Activated T-helper 17 cell treated with anti-CD3 and anti-CD28 coated beads, Interleukin-2, amount 50 U/mL, for 72 hours (primary cell): ENCODE results near the gene DPP8. TPM values are rescaled to one million over a fixed set of nuclear protein-coding genes. Genes with fewer than 3 reads are reported as not detected.

Experiments used
- ATAC-seq: fragments of 150-1000 bp; cut with Tn5 transposase; replicated peaks from 2 replicates; pipeline ENCODE4 v1.10.0; 2021; ENCODE audit warnings: mild to moderate bottlenecking, moderate library complexity
- H3K27ac Mint-ChIP-seq: one replicate; pipeline ENCODE4 v1.8.0; 2022; ENCODE audit warnings: mixed read lengths
- H3K27me3 Mint-ChIP-seq: one replicate; pipeline ENCODE4 v1.8.0; 2022; ENCODE audit warnings: mixed read lengths
- H3K36me3 Mint-ChIP-seq: one replicate; pipeline ENCODE4 v1.8.0; 2022; ENCODE audit warnings: low read depth, mild to moderate bottlenecking, mixed read lengths
- H3K4me1 Mint-ChIP-seq: one replicate; pipeline ENCODE4 v1.8.0; 2022; ENCODE audit warnings: mixed read lengths
- H3K4me3 Mint-ChIP-seq: one replicate; pipeline ENCODE4 v1.8.0; 2022; ENCODE audit warnings: mild to moderate bottlenecking, mixed read lengths
- H3K9me3 Mint-ChIP-seq: one replicate; pipeline ENCODE4 v1.8.0; 2022; ENCODE audit warnings: mixed read lengths
- total RNA-seq, 2 donors: library from RNA; stranded (reverse); gene quantifications; one replicate each; pipeline ENCODE4 v1.2.3, GENCODE V29; 2022

The DPP8 gene
- total RNA-seq, 2 donors from 2014 or later: 30.7 to 31.4 TPM

DNA sequence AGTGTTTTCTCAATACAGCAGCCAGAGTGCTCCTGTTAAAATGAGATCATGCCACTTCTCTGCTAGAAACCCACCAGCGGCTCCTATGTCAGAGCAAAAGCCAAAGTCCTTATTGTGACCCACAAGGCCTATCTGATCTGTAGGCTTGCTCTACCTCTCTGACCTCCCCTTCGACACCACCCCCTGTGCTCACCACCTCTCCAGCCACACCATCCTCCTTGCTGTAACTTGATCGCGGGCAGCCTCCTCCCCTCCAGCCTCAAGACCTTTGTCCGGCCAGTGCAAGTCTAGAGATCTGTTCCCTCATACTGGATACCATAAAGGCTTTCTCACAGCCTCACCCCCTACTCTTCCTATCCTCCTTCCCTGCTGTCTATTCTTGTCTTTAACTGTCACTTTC, 92.8 kb downstream of the DPP8 start:
- no peak overlapping the region for H3K27ac Mint-ChIP-seq
- H3K9me3 Mint-ChIP-seq: no peaks in the 10 kb centered on the region
- H3K4me3 Mint-ChIP-seq: no peak overlapping the region
- peaks cover 5% of the 10 kb centered on the region for H3K36me3 Mint-ChIP-seq
- H3K4me1 Mint-ChIP-seq: peaks cover 11% of the 10 kb centered on the region
- no peak for ATAC-seq
- peaks cover 50% of the 10 kb centered on the region for H3K27me3 Mint-ChIP-seq

DNA sequence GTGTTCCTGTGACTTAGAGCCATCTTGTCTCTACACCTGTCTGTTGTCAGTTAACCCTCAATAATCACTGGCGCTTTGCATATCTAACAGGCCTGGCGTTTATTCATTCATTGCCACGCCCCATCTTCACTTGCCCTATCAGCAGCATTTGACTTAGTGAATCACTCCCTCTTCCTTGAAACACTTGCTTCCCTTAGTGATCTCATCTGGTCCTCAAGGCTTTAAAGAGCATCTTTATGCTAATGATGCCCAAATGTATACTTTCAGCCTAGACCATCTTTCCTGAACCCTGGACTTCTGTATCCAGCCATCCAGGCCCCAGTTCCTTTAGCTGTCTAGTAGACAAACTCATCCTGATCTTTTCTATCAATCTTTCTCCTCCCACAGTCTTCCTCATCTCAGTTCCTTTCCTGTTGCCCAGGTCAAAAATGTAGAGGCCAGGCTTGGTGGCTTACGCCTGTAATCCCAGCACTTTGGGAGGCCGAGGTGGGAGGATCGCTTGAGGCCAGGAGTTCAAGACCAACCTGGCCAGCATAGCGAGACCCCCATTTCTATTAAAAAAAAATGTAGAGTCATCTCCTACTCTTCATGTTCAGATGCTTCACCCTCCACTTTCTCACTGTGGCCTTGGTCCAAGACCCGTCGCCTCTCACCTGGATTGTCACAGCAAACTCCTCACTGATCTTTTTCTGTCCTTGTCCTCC, 93.4 kb downstream of the DPP8 start:
- Mint-ChIP-seq H3K4me1 (peaks cover 11% of the 10 kb centered on the region), H3K9me3 (no peaks in the 10 kb centered on the region), H3K36me3 (peaks cover 5% of the 10 kb centered on the region), H3K27me3 (peaks cover 50% of the 10 kb centered on the region), H3K27ac (no peak overlapping the region), H3K4me3 (peak overlapping the region; percentile 79)
- no peak for ATAC-seq

DNA sequence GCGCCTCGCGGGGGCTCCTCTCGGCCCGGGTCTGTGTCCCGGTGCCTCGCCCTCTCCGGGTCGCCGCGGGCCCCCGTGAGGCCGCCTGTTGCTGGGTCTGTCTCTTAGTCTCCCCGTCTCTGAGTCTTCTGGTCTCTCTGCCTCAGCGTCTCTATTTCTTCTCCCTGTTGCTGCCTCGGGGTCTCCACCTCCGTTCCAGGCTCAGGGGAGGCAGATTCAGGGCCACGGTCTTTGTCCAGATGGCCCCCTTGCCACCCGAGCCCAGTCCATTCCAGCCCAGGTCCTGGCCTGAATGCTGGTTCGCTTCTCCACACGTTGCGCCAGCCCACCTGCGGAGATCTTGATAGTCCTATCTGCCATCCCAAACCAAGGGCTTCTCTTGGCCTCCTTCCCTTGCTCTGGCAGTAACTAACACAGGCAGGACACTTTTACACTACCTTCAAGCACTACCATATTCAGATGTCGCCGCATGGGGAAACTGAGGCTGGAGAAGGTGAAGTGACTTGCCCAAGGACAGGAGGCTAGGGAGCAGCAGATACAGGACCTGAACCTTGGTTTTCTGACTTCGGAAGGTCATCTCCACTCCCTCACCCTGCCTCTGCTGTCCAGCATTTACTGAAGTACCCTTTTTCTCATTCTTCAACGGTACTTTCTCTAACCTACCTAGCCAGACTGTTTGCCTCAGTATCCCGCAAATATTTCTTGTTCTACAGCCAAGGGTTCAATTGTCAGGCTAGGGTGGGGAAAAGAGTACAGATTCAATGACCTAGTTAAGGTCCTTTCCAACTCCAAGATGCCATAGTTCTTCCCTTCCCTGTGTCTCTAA, 94.1 kb downstream of the DPP8 start:
- ATAC-seq: no peak

DNA sequence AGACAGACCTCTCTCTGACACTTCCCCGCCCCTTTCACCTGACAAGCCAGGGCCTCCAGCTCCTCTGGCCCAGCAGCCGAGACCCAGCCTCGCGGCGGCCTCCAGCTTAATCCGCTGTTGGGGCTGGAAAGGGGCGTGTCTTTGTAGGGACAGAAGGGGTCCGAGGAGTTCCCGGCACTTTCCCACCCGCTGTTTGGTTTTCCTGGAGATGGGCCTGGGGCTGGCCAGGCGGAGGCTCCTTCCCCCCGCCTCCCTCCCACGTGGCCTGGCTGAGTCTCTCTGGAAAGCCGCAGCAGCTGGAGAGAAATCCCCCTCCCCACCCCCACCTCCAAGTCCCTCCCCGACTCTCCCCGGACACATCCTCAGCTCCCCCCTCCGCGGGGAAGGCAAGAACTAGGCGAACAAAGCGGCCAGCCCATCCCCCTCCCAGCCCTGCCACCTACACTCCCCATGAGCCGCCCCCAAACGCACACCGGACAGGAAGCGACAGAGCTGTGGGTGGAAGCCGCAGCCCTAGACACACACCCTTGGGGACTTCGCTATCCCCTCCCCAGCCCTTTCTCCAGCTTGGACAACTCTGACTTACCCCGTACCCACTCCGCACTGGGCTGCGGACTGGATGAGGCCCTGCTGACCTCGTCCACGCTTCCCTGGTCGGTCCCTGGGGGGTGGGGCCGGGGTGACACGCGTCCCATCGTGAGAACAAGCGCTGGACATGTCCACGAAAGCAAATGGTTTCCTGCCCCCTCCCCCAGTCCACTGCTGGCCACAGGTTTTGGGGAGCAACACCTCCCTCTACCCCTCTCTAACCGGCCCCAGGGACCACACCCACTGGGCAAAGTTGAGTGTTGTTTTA, 95.9 kb downstream of the DPP8 start:
- ATAC-seq: no peak
- peaks cover 5% of the 10 kb centered on the region for H3K36me3 Mint-ChIP-seq
- peaks cover 68% of the 10 kb centered on the region for H3K27me3 Mint-ChIP-seq
- H3K27ac Mint-ChIP-seq: no peak overlapping the region
- peaks cover 11% of the 10 kb centered on the region for H3K4me1 Mint-ChIP-seq
- H3K4me3 Mint-ChIP-seq: peak overlapping the region; percentile 73
- no peaks in the 10 kb centered on the region for H3K9me3 Mint-ChIP-seq

More for the DNA sequence above, 94.1 kb downstream of the DPP8 start:
- Mint-ChIP-seq H3K27ac (no peak overlapping the region), H3K36me3 (peaks cover 5% of the 10 kb centered on the region), H3K4me1 (peaks cover 11% of the 10 kb centered on the region), H3K27me3 (peaks cover 57% of the 10 kb centered on the region), H3K9me3 (no peaks in the 10 kb centered on the region), H3K4me3 (peak overlapping the region; percentile 79)

- no peak overlapping the region for H3K27ac Mint-ChIP-seq
- H3K4me1 Mint-ChIP-seq: peaks cover 11% of the 10 kb centered on the region
- no peaks in the 10 kb centered on the region for H3K9me3 Mint-ChIP-seq
- H3K36me3 Mint-ChIP-seq: peaks cover 5% of the 10 kb centered on the region
- peaks cover 67% of the 10 kb centered on the region for H3K27me3 Mint-ChIP-seq
- no peak for ATAC-seq
- no peak overlapping the region for H3K4me3 Mint-ChIP-seq
Measured at GRCh38 chr15:65420975-65421359, 96.5 kb downstream of the DPP8 start.

- Mint-ChIP-seq H3K27me3 (peaks cover 47% of the 10 kb centered on the region), H3K9me3 (no peaks in the 10 kb centered on the region), H3K27ac (no peak overlapping the region), H3K4me1 (peaks cover 11% of the 10 kb centered on the region), H3K36me3 (peaks cover 5% of the 10 kb centered on the region), H3K4me3 (no peak overlapping the region)
- ATAC-seq: no peak
Measured at GRCh38 chr15:65418596-65418995, 98.9 kb downstream of the DPP8 start.

- no peaks in the 10 kb centered on the region for H3K36me3 Mint-ChIP-seq
- H3K9me3 Mint-ChIP-seq: no peaks in the 10 kb centered on the region
- no peak for ATAC-seq
- H3K4me1 Mint-ChIP-seq: peaks cover 1% of the 10 kb centered on the region
- H3K4me3 Mint-ChIP-seq: no peak overlapping the region
- no peak overlapping the region for H3K27ac Mint-ChIP-seq
- H3K27me3 Mint-ChIP-seq: peaks cover 36% of the 10 kb centered on the region
Measured at GRCh38 chr15:65416845-65417416, 100.6 kb downstream of the DPP8 start.

DNA sequence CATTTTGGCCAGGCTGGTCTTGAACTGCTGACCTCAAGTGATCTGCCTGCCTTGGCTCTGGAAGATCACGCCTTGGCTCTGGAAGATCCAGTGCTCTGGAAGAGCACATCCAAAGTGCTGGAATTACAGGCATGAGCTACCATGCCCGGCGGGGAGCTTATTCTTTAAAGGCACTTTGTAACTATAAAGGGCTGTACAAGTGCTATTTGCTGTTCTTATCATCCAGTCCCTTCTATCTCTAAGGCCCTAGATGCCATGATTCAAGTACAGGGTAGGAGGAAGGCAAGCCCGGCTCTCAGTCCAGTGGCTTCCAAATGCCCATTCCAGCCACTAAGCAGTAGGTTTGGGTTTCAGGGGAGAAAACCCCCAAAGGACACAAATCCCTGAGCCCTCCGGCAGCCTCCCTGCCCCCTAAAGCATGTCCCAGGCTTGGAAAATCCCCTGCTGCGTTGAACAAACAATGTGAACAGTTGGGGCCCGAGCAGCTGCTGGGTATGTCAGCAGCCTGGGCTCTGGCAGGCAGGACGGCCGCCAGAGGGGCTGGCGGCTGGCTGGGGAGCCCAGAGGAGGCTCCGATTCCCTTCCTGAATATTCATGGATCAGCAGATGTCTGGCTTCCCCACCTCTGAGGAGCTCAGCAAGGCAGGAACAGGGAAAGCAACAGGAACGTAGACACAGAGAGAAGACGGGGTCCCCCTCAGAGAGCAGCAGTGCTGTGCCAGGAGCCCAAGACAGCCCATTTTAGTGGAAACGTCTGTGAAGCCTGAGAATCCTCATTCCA, 102.5 kb downstream of the DPP8 start:
- H3K4me1 Mint-ChIP-seq: no peaks in the 10 kb centered on the region
- no peak for ATAC-seq
- H3K27ac Mint-ChIP-seq: no peak overlapping the region
- H3K27me3 Mint-ChIP-seq: peaks cover 35% of the 10 kb centered on the region
- H3K9me3 Mint-ChIP-seq: no peaks in the 10 kb centered on the region
- no peaks in the 10 kb centered on the region for H3K36me3 Mint-ChIP-seq
- H3K4me3 Mint-ChIP-seq: no peak overlapping the region

GRCh38 chr15:65413760-65414144, 103.7 kb downstream of the DPP8 start:
- H3K4me1 Mint-ChIP-seq: no peaks in the 10 kb centered on the region
- H3K27ac Mint-ChIP-seq: no peak overlapping the region
- no peaks in the 10 kb centered on the region for H3K36me3 Mint-ChIP-seq
- no peak for ATAC-seq
- no peaks in the 10 kb centered on the region for H3K9me3 Mint-ChIP-seq
- H3K4me3 Mint-ChIP-seq: no peak overlapping the region
- H3K27me3 Mint-ChIP-seq: peaks cover 31% of the 10 kb centered on the region

- Mint-ChIP-seq H3K4me3 (no peak overlapping the region), H3K36me3 (no peaks in the 10 kb centered on the region), H3K27ac (no peak overlapping the region), H3K4me1 (no peaks in the 10 kb centered on the region), H3K9me3 (no peaks in the 10 kb centered on the region), H3K27me3 (peaks cover 25% of the 10 kb centered on the region)
- no peak for ATAC-seq
Measured at GRCh38 chr15:65413051-65413759, 104.3 kb downstream of the DPP8 start.

DNA sequence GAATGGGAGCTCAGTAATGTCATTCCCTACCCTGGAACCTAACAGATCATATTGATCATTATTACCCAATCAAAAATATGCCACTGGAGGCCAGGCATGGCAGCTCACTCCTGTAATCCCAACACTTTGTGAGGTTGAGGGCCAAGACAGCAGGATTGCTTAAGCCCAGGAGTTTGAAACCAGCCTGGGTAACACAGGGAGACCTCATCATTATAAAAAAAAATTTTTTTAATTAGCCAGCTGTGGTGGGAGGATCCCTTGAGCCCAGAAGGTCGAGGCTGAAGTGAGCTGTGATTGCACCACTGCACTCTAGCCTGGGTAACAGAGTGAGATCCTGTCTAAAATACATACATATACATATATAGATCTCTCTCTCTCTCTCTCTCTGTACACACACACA, 104.9 kb downstream of the DPP8 start:
- H3K4me1 Mint-ChIP-seq: no peaks in the 10 kb centered on the region
- H3K4me3 Mint-ChIP-seq: no peak overlapping the region
- H3K36me3 Mint-ChIP-seq: no peaks in the 10 kb centered on the region
- ATAC-seq: no peak
- H3K27ac Mint-ChIP-seq: no peak overlapping the region
- H3K9me3 Mint-ChIP-seq: no peaks in the 10 kb centered on the region
- peaks cover 24% of the 10 kb centered on the region for H3K27me3 Mint-ChIP-seq

DNA sequence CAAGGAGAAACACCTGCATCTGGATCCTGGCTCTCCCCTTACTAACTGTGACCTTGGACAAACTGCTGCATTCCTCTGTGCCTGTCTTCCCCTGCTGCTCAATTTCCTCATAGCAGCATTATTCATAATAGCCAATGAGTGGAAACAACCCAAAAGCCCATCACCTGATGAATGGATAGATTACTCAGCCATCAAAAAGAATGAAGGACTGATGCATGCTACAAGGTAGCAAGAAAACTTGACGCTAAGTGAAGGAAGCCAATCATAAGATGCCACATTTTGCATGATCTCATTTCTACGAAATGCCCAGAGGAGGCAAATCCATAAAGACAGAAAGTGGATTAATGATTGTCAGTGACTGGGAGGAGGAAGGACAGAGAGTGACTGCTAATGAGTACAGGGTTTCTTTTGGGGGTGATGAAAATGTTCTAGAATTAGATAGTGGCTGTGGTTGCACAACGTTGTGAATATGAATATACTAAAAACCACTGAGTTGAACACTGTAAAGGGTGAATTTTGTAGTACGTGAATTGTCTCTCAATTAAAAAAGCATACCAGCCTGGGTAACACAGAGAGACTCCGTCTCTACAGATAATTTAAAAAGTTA, 105.9 kb downstream of the DPP8 start:
- Mint-ChIP-seq H3K4me1 (no peaks in the 10 kb centered on the region), H3K4me3 (no peak overlapping the region), H3K9me3 (no peaks in the 10 kb centered on the region), H3K27me3 (peaks cover 16% of the 10 kb centered on the region), H3K36me3 (no peaks in the 10 kb centered on the region), H3K27ac (no peak overlapping the region)
- no peak for ATAC-seq

DNA sequence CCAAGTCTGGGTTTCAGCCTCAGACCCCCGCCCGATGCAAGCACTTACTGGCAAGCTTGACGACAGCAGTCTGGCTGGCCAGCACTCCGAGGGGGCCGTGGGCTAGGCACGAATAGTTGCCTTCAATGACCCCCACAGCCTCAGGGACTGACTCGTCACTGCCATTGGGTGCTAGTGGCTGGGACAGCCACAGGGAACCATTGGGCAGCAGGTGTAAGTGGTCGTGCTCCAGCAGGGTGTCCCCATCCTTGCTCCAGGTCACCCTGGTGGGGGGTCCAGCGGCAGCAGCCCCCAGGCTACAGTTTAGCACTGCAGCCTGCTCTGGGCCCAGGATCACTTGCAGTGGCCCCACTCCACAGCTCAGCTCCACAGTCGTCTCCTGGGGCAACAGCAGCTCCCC, 106.5 kb downstream of the DPP8 start:
- H3K4me1 Mint-ChIP-seq: no peaks in the 10 kb centered on the region
- no peak overlapping the region for H3K27ac Mint-ChIP-seq
- no peak for ATAC-seq
- peaks cover 13% of the 10 kb centered on the region for H3K27me3 Mint-ChIP-seq
- H3K9me3 Mint-ChIP-seq: no peaks in the 10 kb centered on the region
- H3K36me3 Mint-ChIP-seq: no peaks in the 10 kb centered on the region
- no peak overlapping the region for H3K4me3 Mint-ChIP-seq
